GM12878 (cell line): Measurements from ENCODE around the gene FIG4. TPM values are rescaled to one million over a fixed set of nuclear protein-coding genes. Genes with fewer than 3 reads are reported as not detected.

Source experiments
- ATAC-seq: fragments of 200-7000 bp; cut with Tn5 transposase; 3 replicates; pipeline ENCODE4 v1.9.1; 2020; ENCODE audit warnings: mild to moderate bottlenecking, moderate library complexity
- BruUV-seq: library from RNA; stranded (reverse); fragments of 400-500 nt; replicated peaks from 2 replicates; lab custom pipeline; 2021; lab: Mats Ljungman, UMichigan
- CTCF ChIA-PET: fragments of 300-600 bp; sonication (Branson Sonifier 250); formaldehyde crosslinking; extraction: SDS; loops from one replicate; lab custom pipeline; 2021; ENCODE audit warnings: inconsistent platforms; lab: Yijun Ruan, JAX
- POLR2A ChIA-PET: fragments of 350-600 bp; formaldehyde crosslinking; extraction: SDS; loops from one replicate; lab custom pipeline; 2021; ENCODE audit warnings: inconsistent platforms; lab: Charles Lee
- RAD21 ChIA-PET: fragments of 300-600 bp; sonication (Branson Sonifier 250); formaldehyde crosslinking; loops from one replicate; lab custom pipeline; 2023; ENCODE audit warnings: antibody characterized with exemption; ENCODE audit not compliant: unreplicated experiment; lab: Charles Lee
- SMC1A ChIA-PET: fragments of 300-600 bp; sonication (Branson Sonifier 250); formaldehyde crosslinking; loops from one replicate; lab custom pipeline; 2023; ENCODE audit not compliant: unreplicated experiment, uncharacterized antibody; lab: Charles Lee
- DNase-seq: peaks from one replicate; pipeline ENCODE4 v3.0.0-alpha.2; 2011; ENCODE audit warnings: low read depth, low spot score
- FAIRE-seq: peaks from 3 replicates; lab custom pipeline; 2011; peaks lifted over from hg19 to GRCh38; lab: Jason Lieb, UNC
- H2AFZ ChIP-seq: 2 replicates; pipeline ENCODE4 v1.6.0; 2011; ENCODE audit warnings: low read depth, low read length, control low read depth; ENCODE audit not compliant: control insufficient read depth
- H3K27ac ChIP-seq: 2 replicates; pipeline ENCODE4 v1.5.1; 2011; ENCODE audit warnings: control low read depth; ENCODE audit not compliant: control insufficient read depth, insufficient read depth
- H3K27me3 ChIP-seq, 2 experiments: replicated peaks in 1 of 2; 2 replicates each; pipeline versions ENCODE4 v1.6.0 to v1.6.1; 2011; ENCODE audit warnings: low read length in 1 of 2; ENCODE audit not compliant: control insufficient read depth in 2 of 2, insufficient read depth in 2 of 2
- H3K36me3 ChIP-seq, 2 experiments: 2 replicates each; pipeline ENCODE4 v1.5.1; 2011; ENCODE audit warnings: low read length in 1 of 2; ENCODE audit not compliant: control insufficient read depth in 2 of 2, insufficient read depth in 2 of 2
- H3K4me1 ChIP-seq: 2 replicates; pipeline ENCODE4 v1.6.1; 2011; ENCODE audit warnings: mild to moderate bottlenecking, low read length, moderate library complexity, mixed read lengths; ENCODE audit not compliant: control insufficient read depth, insufficient read depth
- H3K4me2 ChIP-seq: 2 replicates; pipeline ENCODE4 v1.6.0; 2011; ENCODE audit warnings: control low read depth; ENCODE audit not compliant: control insufficient read depth, insufficient read depth
- H3K4me3 ChIP-seq: fragments of 200-600 bp; sonication (generic); 2 replicates; pipeline ENCODE4 v1.5.1; 2016
- H3K79me2 ChIP-seq: 2 replicates; pipeline ENCODE4 v1.6.0; 2011; ENCODE audit warnings: low read length; ENCODE audit not compliant: control insufficient read depth, insufficient read depth
- H3K9ac ChIP-seq: 2 replicates; pipeline ENCODE4 v1.8.0; 2011; ENCODE audit warnings: low read length, control low read depth, mixed read lengths; ENCODE audit not compliant: control insufficient read depth, insufficient read depth
- H3K9me3 ChIP-seq: replicated peaks from 3 replicates; pipeline ENCODE4 v1.5.1; 2011; ENCODE audit warnings: mild to moderate bottlenecking, low read length; ENCODE audit not compliant: control insufficient read depth, insufficient read depth
- H4K20me1 ChIP-seq: 2 replicates; pipeline ENCODE4 v1.6.0; 2011; ENCODE audit not compliant: control insufficient read depth, insufficient read depth
- CTCF ChIP-seq, 3 experiments: IDR thresholded peaks in 2 of 3; conservative IDR thresholded peaks in 1 of 3; 2 replicates each; pipeline ENCODE4 v1.5.1; 2011; ENCODE audit warnings: low read depth in 3 of 3, low read length in 3 of 3, mild to moderate bottlenecking in 3 of 3, control low read depth in 2 of 3, moderate library complexity in 2 of 3, inconsistent platforms in 1 of 3, mixed read lengths in 1 of 3; ENCODE audit not compliant: control insufficient read depth in 2 of 3, insufficient read depth in 1 of 3; ENCODE audit errors: extremely low read depth in 1 of 3
- IRF5 ChIP-seq: fragments of 450-650 bp; IDR thresholded peaks from 2 replicates; pipeline ENCODE4 v1.6.1; 2017; ENCODE audit warnings: borderline replicate concordance
- WGBS: methylation state at CpG from one replicate; pipeline ENCODE4 v1.1.6; 2016; ENCODE audit warnings: low lambda C conversion rate; ENCODE audit not compliant: insufficient replicate concordance, insufficient coverage; ENCODE audit errors: missing lambda C conversion rate; 5-methylcytosine and 5-hydroxymethylcytosine counted together
- in situ Hi-C: fragments of 300-500 bp; cut with MboI; formaldehyde crosslinking; loops from 9 replicates; pipeline ENCODE4 v1.14.3; 2018; ENCODE audit warnings: mixed read lengths
- intact Hi-C: fragments of 100-400 bp; cut with micrococcal nuclease; formaldehyde crosslinking; loops from one replicate; pipeline ENCODE4 v1.14.2; 2022; ENCODE audit not compliant: unreplicated experiment
- polyA plus RNA-seq, 11 experiments: library from polyadenylated mRNA; depleted of rRNA in 4 of 11; unstranded in 6 of 11; stranded (reverse) in 5 of 11; fragments of >200 nt; fragmentation: Nextera tagmentation in 4 of 11; fragmentation: Illumina TruSeq in 1 of 11; extraction: Ambion mirVana in 4 of 11; extraction: Trizol in 1 of 11; gene quantifications; 1 replicate in 1 of 11; 2 replicates in 10 of 11; pipeline versions ENCODE4 v1.2.1 to v1.2.3, GENCODE V29; 2011 to 2016; ENCODE audit warnings: inconsistent platforms in 2 of 11, missing spikeins in 2 of 11, low read depth in 1 of 11
- total RNA-seq, 4 experiments: library from RNA; depleted of rRNA in 3 of 4; stranded (reverse); fragments of >200 nt in 3 of 4; fragmentation: Illumina TruSeq in 1 of 4; extraction: Trizol in 1 of 4; gene quantifications; 2 replicates each; pipeline versions ENCODE4 v1.2.1 to v1.2.3, GENCODE V29; 2013 to 2021

The FIG4 gene
- total and polyA plus RNA-seq, 10 of the 15 experiments (the other 5 are each of a cell fraction or from before 2014, with no cell fraction given), result 3.8 to 23.2 (median 11.8) TPM

- CTCF ChIA-PET, result interaction anchor here (0.9 to 2.4 kb wide), 6 partner anchors 12 to 318 kb away, joined by 3 to 9 read pairs (median 4); no protein-coding TSS in a partner anchor
- intact Hi-C loops (no loop called here), in situ Hi-C loops (no loop called here)
- WGBS, result 83% methylated on average over 3 of the region's 3 CpGs
- peaks cover 0 to under 1% of the 10 kb centered on the region in 2 experiments; a peak in 2 of 4 replicates for H3K36me3 ChIP-seq
- RAD21 ChIA-PET, result no interaction called here
- no peaks in the 10 kb centered on the region for H3K4me1 ChIP-seq
- H3K4me3 ChIP-seq, result no peak overlapping the region
- DNase-seq (no peak), ATAC-seq (no peak), FAIRE-seq (no peak)
- no peak overlapping the region for H3K27ac ChIP-seq
- POLR2A ChIA-PET, result no interaction called here
- H2AFZ ChIP-seq, result no peak overlapping the region
- no TSS peak for BruUV-seq
- TF ChIP-seq IRF5 (no peak), CTCF (IDR thresholded peaks at IDR 0.05 in 2 of 3, conservative IDR thresholded peaks at IDR 0.05 in 1 of 3; ENCODE audit: control insufficient read depth in 2 of 3, extremely low read depth in 1 of 3, insufficient read depth in 1 of 3, low read depth in 3 of 3, low read length in 3 of 3) (no peak)
- H3K9ac ChIP-seq, result no peak overlapping the region
- SMC1A ChIA-PET, result interaction anchor here (1.3 to 1.4 kb wide), 2 partner anchors 12 to 318 kb away, joined by 3 to 6 read pairs; no protein-coding TSS in a partner anchor
- H4K20me1 ChIP-seq, result no peaks in the 10 kb centered on the region
- no peak overlapping the region for H3K4me2 ChIP-seq
- H3K27me3 ChIP-seq, result no peaks in the 10 kb centered on the region
- H3K79me2 ChIP-seq, result no peaks in the 10 kb centered on the region
- no peaks in the 10 kb centered on the region for H3K9me3 ChIP-seq
These were observed 30.9 kb downstream of the FIG4 start for GRCh38 chr6:109722011-109722410.
